Endometrial microvascular endothelial cells (primary cell): ENCODE data around the gene YIPF4. TPM values are rescaled to one million over a fixed set of nuclear protein-coding genes. Genes with fewer than 3 reads are reported as not detected.
"Not testable (repeated sequence)": the region's sequence is repeated elsewhere in the genome, so short reads cannot be mapped to it uniquely, and the experiment has no call there.

Source experiments
- in situ Hi-C: cut with HindIII; loops from 2 replicates; pipeline ENCODE4 v1.10.0; 2017; ENCODE audit warnings: low sequenced_read_pairs, low pct_unique_long_range_greater_than_20kb; ENCODE audit errors: inconsistent ontology term
- total RNA-seq: library from RNA; depleted of rRNA; stranded (reverse); fragments of >200 nt; gene quantifications from one replicate; pipeline ENCODE4 v1.2.3, GENCODE V29; 2015; ENCODE audit errors: inconsistent ontology term

Gene YIPF4
- total RNA-seq, 1 donor from 2014 or later: 25.8 TPM

DNA sequence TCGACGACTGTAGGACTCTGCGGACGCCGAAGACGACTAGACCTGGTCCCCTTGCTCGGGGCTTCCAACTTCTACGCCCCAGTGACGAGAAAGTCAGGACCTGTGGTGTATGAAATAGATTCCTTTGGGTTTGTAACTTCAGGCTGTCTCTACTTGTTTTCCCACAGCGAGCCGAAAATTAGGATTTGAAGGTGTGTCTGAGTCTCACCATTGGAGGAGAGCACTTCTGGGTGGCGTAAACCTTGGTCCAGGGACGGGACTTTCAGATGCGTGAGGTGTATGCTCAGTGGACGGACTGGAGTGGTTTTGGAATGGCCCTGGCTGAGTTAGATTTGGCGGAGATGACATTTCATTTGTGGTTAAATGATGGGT, 80.4 kb downstream of the YIPF4 start:
- in situ Hi-C loops: no loop called here

DNA sequence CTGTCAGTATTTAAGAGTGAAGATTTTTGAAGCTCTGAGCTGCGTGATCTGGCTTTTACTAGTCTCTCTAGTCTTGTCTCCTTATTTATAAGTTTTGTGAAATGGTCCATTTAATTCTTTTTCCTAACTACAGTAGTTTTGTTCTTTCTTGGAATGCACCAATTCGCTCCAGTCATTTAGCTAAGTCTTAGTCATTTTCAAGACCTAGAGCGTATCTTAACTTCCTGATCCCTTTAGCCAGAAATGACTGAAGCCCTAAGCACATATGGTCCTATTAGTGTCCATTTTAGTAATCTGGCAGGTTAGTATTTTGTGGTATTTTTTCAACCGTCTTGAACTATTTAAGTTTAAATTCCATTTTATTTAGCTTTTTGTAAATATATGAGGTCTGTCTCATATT, 82.7 kb downstream of the YIPF4 start:
- in situ Hi-C loops: no loop called here

DNA sequence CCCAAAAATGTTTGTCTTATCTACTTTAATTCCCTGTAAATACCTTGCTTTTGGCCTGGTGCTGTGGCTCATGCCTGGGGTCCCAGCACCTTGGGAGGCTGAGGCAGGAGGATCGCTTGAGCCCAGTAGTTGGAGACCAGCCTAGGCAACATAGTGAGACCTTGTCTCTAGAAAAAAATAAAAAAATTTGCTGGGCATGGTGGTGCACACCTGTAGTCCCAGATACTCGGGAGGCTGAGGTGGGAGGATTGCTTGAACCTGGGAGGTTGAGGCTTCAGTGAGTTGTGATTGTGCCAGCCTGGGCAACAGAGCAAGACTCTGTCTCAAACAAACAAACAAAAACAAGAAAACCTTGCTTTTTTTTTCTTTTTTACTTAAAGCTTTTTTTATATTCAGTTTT, 85.3 kb downstream of the YIPF4 start:
- in situ Hi-C loops: not testable (repeated sequence)

DNA sequence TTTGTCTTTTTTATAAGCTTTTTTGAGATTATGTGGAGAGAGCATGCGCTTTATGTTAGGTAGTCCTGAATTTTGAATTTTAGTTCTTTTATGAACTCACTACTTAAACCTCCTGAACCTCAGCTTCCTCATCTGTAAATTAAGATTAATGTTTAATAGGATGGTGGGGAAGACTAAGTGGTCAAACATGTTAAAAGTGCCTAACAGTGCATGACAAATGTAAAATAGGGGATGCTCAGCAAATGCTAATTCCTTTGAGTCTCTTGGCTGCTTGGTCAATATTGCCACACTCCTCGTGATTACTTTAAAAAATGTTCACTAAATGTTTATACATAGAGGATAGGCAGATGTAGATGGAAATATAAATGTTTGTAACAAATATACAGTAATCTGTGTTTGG, 85.9 kb downstream of the YIPF4 start:
- in situ Hi-C loops: no loop called here

DNA sequence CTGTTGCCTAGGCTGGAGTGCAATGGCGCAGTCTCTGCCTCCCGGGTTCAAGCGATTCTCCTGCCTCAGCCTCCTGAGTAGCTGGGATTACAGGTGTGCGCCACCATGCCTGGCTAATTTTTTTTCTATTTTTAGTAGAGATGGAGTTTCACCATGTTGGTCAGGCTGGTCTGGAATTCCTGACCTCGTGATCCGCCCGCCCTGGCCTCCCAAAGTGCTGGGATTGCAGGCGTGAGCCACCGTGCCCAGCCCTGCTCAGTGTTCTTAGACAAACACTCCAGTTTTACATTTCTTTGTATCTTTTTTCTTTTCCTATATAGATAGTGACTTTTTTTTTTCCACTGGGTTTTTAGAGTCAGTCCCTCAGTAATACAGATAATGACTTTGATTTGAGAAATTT, 86.6 kb downstream of the YIPF4 start:
- in situ Hi-C loops: not testable (repeated sequence)

DNA sequence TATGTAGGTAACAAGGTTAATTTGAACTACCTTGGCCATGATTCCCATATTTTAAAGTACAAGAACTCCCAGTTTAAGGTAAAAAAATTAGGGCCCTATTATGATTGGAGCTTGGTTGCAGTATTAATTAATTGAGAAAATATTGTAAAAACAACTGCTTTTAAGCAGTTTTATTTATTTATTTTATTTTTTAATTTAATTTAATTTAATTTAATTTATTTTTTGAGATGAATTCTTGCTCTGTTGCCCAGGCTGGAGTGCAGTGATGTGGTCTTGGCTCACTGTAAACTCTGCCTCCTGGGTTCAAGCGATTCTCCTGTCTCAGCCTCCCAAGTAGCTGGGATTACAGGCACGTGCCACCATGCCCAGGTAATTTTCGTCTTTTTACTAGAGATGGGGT, 88.0 kb downstream of the YIPF4 start:
- in situ Hi-C loops: not testable (repeated sequence)

Other genes starting within 250 kb of the YIPF4 start
- gene DPY30, start 238.1 kb upstream of the YIPF4 start, total RNA-seq: 102 TPM
- 16.4 TPM for gene SPAST, start 214.3 kb upstream of the YIPF4 start, total RNA-seq
- 21.1 TPM for gene SLC30A6, start 112.0 kb upstream of the YIPF4 start, total RNA-seq
- gene NLRC4, start 13.0 kb upstream of the YIPF4 start, total RNA-seq: not detected
- 65.0 TPM for gene BIRC6, start 79.1 kb downstream of the YIPF4 start, total RNA-seq